Spinal cord (tissue), 10 donors: ENCODE measurements around the gene RAX2. TPM values are rescaled to one million over a fixed set of nuclear protein-coding genes. Genes with fewer than 3 reads are reported as not detected.

Source experiments
- DNase-seq, 6 donors: peaks; one replicate each; pipeline versions ENCODE4 v3.0.0 to v3.0.0-alpha.2; 2013 to 2015; ENCODE audit warnings: low spot score in 6 of 6, low read depth in 4 of 6
- H3K27ac ChIP-seq: one replicate; pipeline ENCODE4 v1.5.1; 2013; ENCODE audit warnings: low read depth, low read length, control low read depth
- H3K27me3 ChIP-seq: one replicate; pipeline ENCODE4 v1.6.1; 2013; ENCODE audit warnings: low read length; ENCODE audit not compliant: control insufficient read depth, insufficient read depth
- H3K36me3 ChIP-seq: one replicate; pipeline ENCODE4 v1.6.1; 2013; ENCODE audit warnings: low read length; ENCODE audit not compliant: control insufficient read depth, insufficient read depth
- H3K4me1 ChIP-seq: one replicate; pipeline ENCODE4 v1.6.1; 2013; ENCODE audit warnings: low read length; ENCODE audit not compliant: control insufficient read depth, insufficient read depth
- H3K4me3 ChIP-seq: one replicate; pipeline ENCODE4 v1.5.1; 2013; ENCODE audit warnings: low read depth, low read length, control low read depth
- H3K9me3 ChIP-seq: one replicate; pipeline ENCODE4 v1.6.1; 2013; ENCODE audit warnings: low read length; ENCODE audit not compliant: control insufficient read depth, insufficient read depth
- WGBS: methylation state at CpG from one replicate; pipeline ENCODE4 v1.1.5; 2013; ENCODE audit warnings: missing lambda C conversion rate; ENCODE audit not compliant: insufficient coverage; 5-methylcytosine and 5-hydroxymethylcytosine counted together
- polyA plus RNA-seq, 2 donors: library from polyadenylated mRNA; unstranded; fragments of 120-200 nt; gene quantifications; one replicate each; pipeline ENCODE4 v1.2.1, GENCODE V29; 2013; ENCODE audit not compliant: insufficient read length in 2 of 2
- total RNA-seq, 2 donors: library from RNA; depleted of rRNA in 1 of 2; stranded (reverse); fragments of 120-200 nt in 1 of 2; fragments of >200 nt in 1 of 2; gene quantifications; one replicate each; pipeline versions ENCODE4 v1.2.3 to v1.2.4, GENCODE V29; 2013 to 2014
- donor health status: healthy.

RAX2 gene
- total and polyA plus RNA-seq, 4 donors, result 0.09 TPM; not detected in 3

GRCh38 chr19:3803986-3804385 is 32.0 kb upstream of the RAX2 start:
- no peak overlapping the region for H3K4me3 ChIP-seq
- H3K27ac ChIP-seq, result no peak overlapping the region
- H3K36me3 ChIP-seq, result peaks cover 24% of the 10 kb centered on the region
- peaks cover 7% of the 10 kb centered on the region for H3K27me3 ChIP-seq
- DNase-seq, result no peak
- peaks cover 15% of the 10 kb centered on the region for H3K4me1 ChIP-seq
- 74% methylated on average over 3 of the region's 10 CpGs for WGBS
- no peaks in the 10 kb centered on the region for H3K9me3 ChIP-seq

DNA sequence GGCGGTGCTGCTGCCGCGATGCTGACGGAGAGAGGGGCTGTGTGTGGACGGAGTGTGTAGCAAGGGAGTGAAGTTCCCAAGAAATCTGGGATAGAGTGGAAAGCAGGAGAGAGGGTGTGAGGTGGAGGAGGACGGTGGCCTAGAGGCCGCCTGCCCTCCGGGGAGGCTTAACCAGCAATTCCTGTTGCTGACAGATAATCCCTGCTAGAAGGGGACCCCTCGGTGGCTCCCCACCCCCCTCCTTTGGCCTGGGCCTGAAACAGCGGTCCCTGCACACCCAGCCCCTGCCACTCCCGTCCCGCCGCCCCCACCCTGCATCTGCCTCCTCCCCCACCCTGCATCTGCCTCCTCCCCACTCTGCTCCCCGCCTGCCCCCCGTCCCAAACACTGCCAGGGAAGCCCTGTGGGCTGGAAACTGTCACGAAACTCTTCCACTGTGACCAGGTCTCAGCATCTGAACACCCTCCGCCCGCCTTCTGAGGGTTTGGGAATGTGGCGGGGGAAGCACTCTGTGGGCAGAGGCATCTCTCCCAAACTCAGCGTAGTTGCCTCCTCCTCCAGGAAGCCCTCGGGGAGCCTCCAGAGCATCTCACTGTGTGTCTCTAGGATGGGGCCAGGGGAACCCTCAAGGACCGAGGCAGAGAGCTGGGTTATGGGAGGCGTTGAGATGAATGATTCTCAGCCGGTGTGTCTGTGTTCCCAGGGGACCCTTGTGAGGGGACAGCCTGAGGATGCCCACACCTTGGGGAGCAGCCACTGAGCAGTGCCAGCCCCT is 31.3 kb upstream of the RAX2 start:
- Histone ChIP-seq H3K4me1 (peaks cover 15% of the 10 kb centered on the region), H3K9me3 (no peaks in the 10 kb centered on the region), H3K36me3 (peaks cover 17% of the 10 kb centered on the region), H3K27me3 (peaks cover 7% of the 10 kb centered on the region), H3K4me3 (no peak overlapping the region), H3K27ac (no peak overlapping the region)
- DNase-seq, result no peak
- whole genome bisulfite sequencing, result 79% methylated on average over 16 of the region's 24 CpGs

- peak; percentile 26 to 91 (median 54) for DNase-seq
- H3K9me3 ChIP-seq, result peaks cover 4% of the 10 kb centered on the region
- peaks cover 7% of the 10 kb centered on the region for H3K36me3 ChIP-seq
- WGBS, result 2% methylated on average over 44 of the region's 46 CpGs
- H3K27ac ChIP-seq, result no peak overlapping the region
- peaks cover 15% of the 10 kb centered on the region for H3K4me1 ChIP-seq
- peaks cover 7% of the 10 kb centered on the region for H3K27me3 ChIP-seq
- peak overlapping the region; percentile 48 for H3K4me3 ChIP-seq
These were observed 29.5 kb upstream of the RAX2 start for GRCh38 chr19:3801412-3802096.

- DNase-seq, result no peak
- Histone ChIP-seq H3K9me3 (peaks cover 6% of the 10 kb centered on the region), H3K27me3 (peaks cover 7% of the 10 kb centered on the region), H3K27ac (no peak overlapping the region), H3K36me3 (peaks cover 7% of the 10 kb centered on the region), H3K4me3 (peak overlapping the region; percentile 48), H3K4me1 (peaks cover 15% of the 10 kb centered on the region)
- 31% methylated on average over 21 of the region's 21 CpGs for WGBS
These were observed 29.0 kb upstream of the RAX2 start for GRCh38 chr19:3800996-3801395.

DNA sequence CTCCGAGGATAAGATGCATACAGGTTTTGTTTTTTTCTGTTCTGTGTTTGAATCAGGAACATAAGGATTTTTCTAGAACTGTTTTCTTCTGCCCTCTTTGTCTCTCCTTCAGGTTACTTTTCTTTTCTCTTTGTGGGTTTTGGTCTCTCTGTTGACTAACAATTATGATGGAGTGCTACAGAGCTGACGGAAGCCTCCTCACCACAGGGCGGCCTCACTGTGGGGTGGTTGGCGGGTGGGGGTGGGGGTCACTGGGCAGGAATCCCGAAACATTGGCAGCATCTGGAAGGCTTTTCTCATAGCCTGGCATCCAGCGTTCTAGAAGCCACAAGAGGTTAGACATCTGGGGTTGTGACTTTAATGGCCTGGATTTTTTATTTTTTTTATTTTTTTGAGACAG is 26.1 kb upstream of the RAX2 start:
- Histone ChIP-seq H3K4me1 (peaks cover 15% of the 10 kb centered on the region), H3K27ac (no peak overlapping the region), H3K9me3 (peaks cover 6% of the 10 kb centered on the region), H3K27me3 (peaks cover 7% of the 10 kb centered on the region), H3K4me3 (no peak overlapping the region), H3K36me3 (no peaks in the 10 kb centered on the region)
- no peak for DNase-seq
- 61% methylated on average over 5 of the region's 6 CpGs for WGBS

DNA sequence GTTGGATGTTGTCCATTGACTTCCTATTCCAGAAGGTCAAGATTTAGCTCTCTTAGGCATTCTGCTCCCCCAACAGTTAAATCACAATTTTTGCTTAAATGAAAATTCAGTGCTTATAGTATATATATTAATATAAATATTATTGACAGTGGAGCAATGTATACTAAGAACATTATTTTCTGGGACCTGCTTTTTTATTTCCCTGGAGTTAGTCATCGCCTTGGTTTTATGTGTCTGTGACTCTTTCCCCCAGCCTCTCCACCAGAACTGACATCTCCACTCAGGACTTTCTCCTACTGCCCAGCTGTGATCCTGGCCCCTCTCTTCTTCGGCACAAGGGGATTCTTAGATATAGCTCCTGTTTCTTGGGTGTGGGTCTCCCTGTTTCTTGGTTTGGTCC is 24.3 kb upstream of the RAX2 start:
- Histone ChIP-seq H3K4me3 (no peak overlapping the region), H3K9me3 (peaks cover 6% of the 10 kb centered on the region), H3K27ac (no peak overlapping the region), H3K27me3 (peaks cover 4% of the 10 kb centered on the region), H3K36me3 (no peaks in the 10 kb centered on the region), H3K4me1 (peaks cover 8% of the 10 kb centered on the region)
- no peak for DNase-seq
- WGBS, result no CpG with 5 or more reads among the region's 2 CpGs

DNA sequence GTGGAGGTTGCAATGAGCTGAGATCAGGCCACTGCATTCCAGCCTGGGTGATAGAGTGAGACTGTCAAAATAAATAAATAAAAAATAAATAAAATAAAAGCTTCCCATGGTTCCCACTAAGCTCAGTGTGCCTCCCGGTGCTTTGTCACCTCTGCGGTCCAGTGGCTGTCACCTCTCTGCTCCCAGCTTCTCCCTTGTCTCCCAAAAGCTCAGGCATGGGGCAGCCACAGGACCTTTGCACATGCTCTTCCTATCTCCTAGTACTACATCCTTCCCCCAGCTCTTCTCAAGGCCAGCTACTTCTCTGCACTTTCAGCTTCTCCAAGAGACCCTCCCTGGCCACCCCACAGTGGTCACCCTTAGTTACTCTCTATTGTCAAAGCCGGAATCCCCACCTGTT is 21.8 kb upstream of the RAX2 start:
- peaks cover 5% of the 10 kb centered on the region for H3K27me3 ChIP-seq
- peaks cover 6% of the 10 kb centered on the region for H3K9me3 ChIP-seq
- 96% methylated on average over 3 of the region's 3 CpGs for WGBS
- no peak for DNase-seq
- no peaks in the 10 kb centered on the region for H3K36me3 ChIP-seq
- no peak overlapping the region for H3K27ac ChIP-seq
- H3K4me1 ChIP-seq, result no peaks in the 10 kb centered on the region
- H3K4me3 ChIP-seq, result no peak overlapping the region

- H3K4me1 ChIP-seq, result no peaks in the 10 kb centered on the region
- H3K9me3 ChIP-seq, result peaks cover 6% of the 10 kb centered on the region
- 73% methylated on average over 2 of the region's 3 CpGs for WGBS
- H3K4me3 ChIP-seq, result no peak overlapping the region
- peaks cover 5% of the 10 kb centered on the region for H3K27me3 ChIP-seq
- no peak overlapping the region for H3K27ac ChIP-seq
- DNase-seq, result no peak
- no peaks in the 10 kb centered on the region for H3K36me3 ChIP-seq
These were observed 20.1 kb upstream of the RAX2 start for GRCh38 chr19:3792114-3792513.

GRCh38 chr19:3790941-3791340 is 18.9 kb upstream of the RAX2 start:
- no peaks in the 10 kb centered on the region for H3K36me3 ChIP-seq
- H3K4me3 ChIP-seq, result no peak overlapping the region
- H3K4me1 ChIP-seq, result no peaks in the 10 kb centered on the region
- H3K9me3 ChIP-seq, result no peaks in the 10 kb centered on the region
- peaks cover 7% of the 10 kb centered on the region for H3K27me3 ChIP-seq
- 90% methylated on average over 3 of the region's 7 CpGs for WGBS
- no peak for DNase-seq
- no peak overlapping the region for H3K27ac ChIP-seq
